Measurements from ENCODE around the gene PPP6C. TPM values are rescaled to one million over a fixed set of nuclear protein-coding genes. Genes with fewer than 3 reads are reported as not detected.

The PPP6C gene
- total RNA-seq, 1 experiment from 2014 or later: 53.3 TPM

- no peak overlapping the region for H3T11ph ChIP-seq (ENCODE audit: low read length)
- H4K20me1 ChIP-seq (ENCODE audit: control insufficient read depth, insufficient read depth, insufficient read length): no peaks in the 10 kb centered on the region
- no peak overlapping the region for H3K18ac ChIP-seq (ENCODE audit: insufficient read length, low read depth, low read length)
- no peak overlapping the region for H3K4me3 Mint-ChIP-seq
- H3K4me1 ChIP-seq (ENCODE audit: insufficient read depth, low read length): no peaks in the 10 kb centered on the region
- no peak overlapping the region for H2AK5ac ChIP-seq (ENCODE audit: insufficient read length, low read length)
- H2BK20ac ChIP-seq (ENCODE audit: low read depth, low read length, poor library complexity, severe bottlenecking): no peak overlapping the region
- H3K14ac ChIP-seq (ENCODE audit: insufficient read depth, low read length): no peak overlapping the region
- no peak overlapping the region for H2BK15ac ChIP-seq (ENCODE audit: low read depth, low read length)
- peaks cover 3 to 5% of the 10 kb centered on the region in 2 experiments; a peak in 1 of 4 replicates for H3K4me1 Mint-ChIP-seq
- no peak overlapping the region for H2BK12ac ChIP-seq (ENCODE audit: insufficient read length, low read depth, low read length)
- H3K9me3 Mint-ChIP-seq: peaks cover 4% of the 10 kb centered on the region in 2 experiments; a peak in 4 of 5 replicates
- H3K23me2 ChIP-seq (ENCODE audit: insufficient read length, low read depth, low read length, poor library complexity, severe bottlenecking): no peaks in the 10 kb centered on the region
- no peak for DNase-seq
- H3K79me2 ChIP-seq (ENCODE audit: insufficient read depth, low read length): no peaks in the 10 kb centered on the region
- H2AFZ ChIP-seq (ENCODE audit: low read length): no peak overlapping the region
- H3K9ac ChIP-seq (ENCODE audit: extremely low read depth, insufficient read length, low read length): no peak overlapping the region
- no peak overlapping the region for H2BK120ac ChIP-seq (ENCODE audit: low read depth, low read length, poor library complexity, severe bottlenecking)
- peak overlapping the region in 1 of 3 experiments; percentile 1; a peak in 2 of 7 replicates for H3K27ac Mint-ChIP-seq
- no peak for TF ChIP-seq CTCF (conservative IDR thresholded peaks at IDR 0.05)
- H2BK5ac ChIP-seq (ENCODE audit: insufficient read length, low read length): no peak overlapping the region
- no peaks in the 10 kb centered on the region for H3K9me3 ChIP-seq (ENCODE audit: control insufficient read depth, low read depth, low read length)
- H4K8ac ChIP-seq (replicated peaks; ENCODE audit: insufficient read length, low read depth, low read length): no peak overlapping the region
- no peak overlapping the region for H3K56ac ChIP-seq (ENCODE audit: insufficient read length, low read depth, low read length)
- H3K79me1 ChIP-seq (ENCODE audit: insufficient read depth, low read depth, low read length, poor library complexity, severe bottlenecking): peaks cover 4% of the 10 kb centered on the region
- no peak overlapping the region for H3K27ac ChIP-seq (ENCODE audit: insufficient read length, low read depth, low read length)
- no peak overlapping the region for H4K91ac ChIP-seq (ENCODE audit: insufficient read length, low read depth, low read length)
- WGBS (ENCODE audit: extremely low coverage, insufficient read length, low lambda C conversion rate): no CpG with 5 or more reads among the region's 1 CpG
- H3K4ac ChIP-seq (ENCODE audit: low read depth, low read length): no peak overlapping the region
- peaks cover under 1 to 4% (median 2%) of the 10 kb centered on the region in 3 experiments; a peak in 5 of 7 replicates for H3K36me3 Mint-ChIP-seq (ENCODE audit: insufficient read depth in 1 of 3, low read depth in 3 of 3)
- H3K27me3 Mint-ChIP-seq (ENCODE audit: low read depth): no peaks in the 10 kb centered on the region
- no peak overlapping the region for H3K23ac ChIP-seq (ENCODE audit: insufficient read length, low read depth, low read length)
- no peak overlapping the region for H4K5ac ChIP-seq (ENCODE audit: insufficient read length, low read depth, low read length)
- no peaks in the 10 kb centered on the region for H3K27me3 ChIP-seq (ENCODE audit: insufficient read depth, low read length)
- no peak overlapping the region for H3K4me2 ChIP-seq (ENCODE audit: insufficient read depth, insufficient read length, low read length)
Observed at GRCh38 chr9:125103021-125103420, 86.6 kb downstream of the PPP6C start.

All from H9 (cell line).